Measurements from ENCODE around the gene MDK. TPM values are rescaled to one million over a fixed set of nuclear protein-coding genes. Genes with fewer than 3 reads are reported as not detected.

The MDK gene
- total RNA-seq, 2 donors from 2014 or later: 644 to 1,502 TPM

GRCh38 chr11:46374815-46375214 is 6.7 kb upstream of the MDK start:
- Mint-ChIP-seq H3K4me3 (no peak overlapping the region), H3K9me3 (no peaks in the 10 kb centered on the region), H3K36me3 (ENCODE audit: low read depth) (peaks cover 31% of the 10 kb centered on the region), H3K27me3 (ENCODE audit: insufficient read depth) (no peaks in the 10 kb centered on the region), H3K27ac (no peak overlapping the region), H3K4me1 (peaks cover 5% of the 10 kb centered on the region)
- Histone ChIP-seq H3K4me1 (ENCODE audit: control insufficient read depth, insufficient read depth, low read length) (no peaks in the 10 kb centered on the region), H3K9ac (ENCODE audit: extremely low read depth, low read length, poor library complexity, severe bottlenecking) (no peak overlapping the region), H3K27me3 (ENCODE audit: control insufficient read depth, insufficient read depth, low read length, poor library complexity, severe bottlenecking) (no peaks in the 10 kb centered on the region), H3K36me3 (ENCODE audit: control insufficient read depth, insufficient read depth, low read length) (peaks cover 27% of the 10 kb centered on the region), H3K27ac (ENCODE audit: low read depth, low read length) (no peak overlapping the region), H3K9me3 (ENCODE audit: control insufficient read depth, low read length) (no peaks in the 10 kb centered on the region), H3K4me3 (ENCODE audit: low read length) (no peak overlapping the region)
- no peak for DNase-seq
- TF ChIP-seq CTCF (conservative IDR thresholded peaks at IDR 0.05): no peak
- 94 to 96% methylated on average over 12 to 15 of the region's 15 CpGs for WGBS, 2 experiments (ENCODE audit: insufficient coverage in 1 of 2, insufficient read length in 1 of 2)

DNA sequence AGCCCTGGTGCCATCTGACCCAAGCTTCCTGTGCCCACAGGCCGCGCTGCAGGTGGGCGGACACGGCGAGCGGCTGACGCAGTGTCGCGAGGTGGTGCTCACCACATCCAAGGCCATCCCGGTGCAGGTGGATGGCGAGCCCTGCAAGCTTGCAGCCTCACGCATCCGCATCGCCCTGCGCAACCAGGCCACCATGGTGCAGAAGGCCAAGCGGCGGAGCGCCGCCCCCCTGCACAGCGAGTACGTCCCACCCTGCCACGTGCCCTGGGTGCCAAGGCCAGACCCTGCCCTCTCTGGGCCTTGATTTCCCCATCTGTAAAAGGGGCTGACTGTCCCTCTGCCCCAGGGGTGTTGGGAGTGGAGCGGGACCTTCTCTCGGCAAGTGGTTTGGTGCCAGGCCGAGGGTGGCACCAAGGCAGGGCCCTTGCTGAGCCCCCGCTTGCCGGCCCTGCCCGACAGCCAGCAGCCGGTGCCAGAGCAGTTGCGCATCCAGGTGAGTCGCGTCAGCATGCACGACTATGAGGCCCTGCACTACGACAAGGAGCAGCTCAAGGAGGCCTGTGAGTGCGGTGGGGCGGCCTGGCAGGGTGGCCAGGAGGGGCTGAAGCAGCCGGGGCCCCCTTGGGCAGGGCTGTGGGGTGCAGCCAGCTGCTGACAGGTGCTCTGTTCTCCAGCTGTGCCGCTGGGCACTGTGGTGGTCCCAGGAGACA is 5.9 kb upstream of the MDK start:
- peaks cover 5% of the 10 kb centered on the region for H3K4me1 Mint-ChIP-seq
- H3K4me3 ChIP-seq (ENCODE audit: low read length): no peak overlapping the region
- H3K36me3 Mint-ChIP-seq (ENCODE audit: low read depth): peaks cover 27% of the 10 kb centered on the region
- no peak overlapping the region for H3K27ac Mint-ChIP-seq
- DNase-seq: no peak
- no peaks in the 10 kb centered on the region for H3K9me3 ChIP-seq (ENCODE audit: control insufficient read depth, low read length)
- no peaks in the 10 kb centered on the region for H3K27me3 ChIP-seq (ENCODE audit: control insufficient read depth, insufficient read depth, low read length, poor library complexity, severe bottlenecking)
- H3K4me3 Mint-ChIP-seq: no peak overlapping the region
- peaks cover 20% of the 10 kb centered on the region for H3K36me3 ChIP-seq (ENCODE audit: control insufficient read depth, insufficient read depth, low read length)
- no peaks in the 10 kb centered on the region for H3K9me3 Mint-ChIP-seq
- no peak overlapping the region for H3K27ac ChIP-seq (ENCODE audit: low read depth, low read length)
- H3K4me1 ChIP-seq (ENCODE audit: control insufficient read depth, insufficient read depth, low read length): no peaks in the 10 kb centered on the region
- TF ChIP-seq CTCF (conservative IDR thresholded peaks at IDR 0.05): no peak
- H3K9ac ChIP-seq (ENCODE audit: extremely low read depth, low read length, poor library complexity, severe bottlenecking): no peak overlapping the region
- no peaks in the 10 kb centered on the region for H3K27me3 Mint-ChIP-seq (ENCODE audit: insufficient read depth)
- 96 to 97% methylated on average over 10 to 38 of the region's 38 CpGs for WGBS, 2 experiments (ENCODE audit: insufficient coverage in 1 of 2, insufficient read length in 1 of 2)

GRCh38 chr11:46376258-46377050 is 5.0 kb upstream of the MDK start:
- WGBS, 2 experiments (ENCODE audit: insufficient coverage in 1 of 2, insufficient read length in 1 of 2): 89 to 94% methylated on average over 10 to 19 of the region's 19 CpGs

More at GRCh38 chr11:46376258-46377050, 5.0 kb upstream of the MDK start:
- Mint-ChIP-seq H3K4me3 (no peak overlapping the region), H3K27ac (no peak overlapping the region), H3K36me3 (ENCODE audit: low read depth) (peaks cover 27% of the 10 kb centered on the region), H3K27me3 (ENCODE audit: insufficient read depth) (no peaks in the 10 kb centered on the region), H3K4me1 (peaks cover 5% of the 10 kb centered on the region), H3K9me3 (no peaks in the 10 kb centered on the region)
- H3K9ac ChIP-seq (ENCODE audit: extremely low read depth, low read length, poor library complexity, severe bottlenecking): no peak overlapping the region
- no peak for TF ChIP-seq CTCF (conservative IDR thresholded peaks at IDR 0.05)
- H3K9me3 ChIP-seq (ENCODE audit: control insufficient read depth, low read length): no peaks in the 10 kb centered on the region
- peaks cover 20% of the 10 kb centered on the region for H3K36me3 ChIP-seq (ENCODE audit: control insufficient read depth, insufficient read depth, low read length)
- no peak for DNase-seq
- H3K27me3 ChIP-seq (ENCODE audit: control insufficient read depth, insufficient read depth, low read length, poor library complexity, severe bottlenecking): no peaks in the 10 kb centered on the region
- H3K27ac ChIP-seq (ENCODE audit: low read depth, low read length): no peak overlapping the region
- H3K4me1 ChIP-seq (ENCODE audit: control insufficient read depth, insufficient read depth, low read length): no peaks in the 10 kb centered on the region
- H3K4me3 ChIP-seq (ENCODE audit: low read length): no peak overlapping the region

Measured in endodermal cell (in vitro differentiated cells).